NCI-H1694 treated with DMSO at 0.1 percent for 48 hours (cell line): ENCODE results near the gene FEZ2.
A peak's percentile ranks its signal among the peaks of the same experiment; 100 is the strongest.
"Not testable (repeated sequence)": the region's sequence is repeated elsewhere in the genome, so short reads cannot be mapped to it uniquely, and the experiment has no call there.

Experiments
- DNase-seq: peaks from one replicate; lab custom pipeline; 2025; lab: John Stamatoyannopoulos, UW

Gene FEZ2, protein sequence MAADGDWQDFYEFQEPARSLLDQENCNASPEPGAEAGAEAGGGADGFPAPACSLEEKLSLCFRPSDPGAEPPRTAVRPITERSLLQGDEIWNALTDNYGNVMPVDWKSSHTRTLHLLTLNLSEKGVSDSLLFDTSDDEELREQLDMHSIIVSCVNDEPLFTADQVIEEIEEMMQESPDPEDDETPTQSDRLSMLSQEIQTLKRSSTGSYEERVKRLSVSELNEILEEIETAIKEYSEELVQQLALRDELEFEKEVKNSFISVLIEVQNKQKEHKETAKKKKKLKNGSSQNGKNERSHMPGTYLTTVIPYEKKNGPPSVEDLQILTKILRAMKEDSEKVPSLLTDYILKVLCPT

DNA sequence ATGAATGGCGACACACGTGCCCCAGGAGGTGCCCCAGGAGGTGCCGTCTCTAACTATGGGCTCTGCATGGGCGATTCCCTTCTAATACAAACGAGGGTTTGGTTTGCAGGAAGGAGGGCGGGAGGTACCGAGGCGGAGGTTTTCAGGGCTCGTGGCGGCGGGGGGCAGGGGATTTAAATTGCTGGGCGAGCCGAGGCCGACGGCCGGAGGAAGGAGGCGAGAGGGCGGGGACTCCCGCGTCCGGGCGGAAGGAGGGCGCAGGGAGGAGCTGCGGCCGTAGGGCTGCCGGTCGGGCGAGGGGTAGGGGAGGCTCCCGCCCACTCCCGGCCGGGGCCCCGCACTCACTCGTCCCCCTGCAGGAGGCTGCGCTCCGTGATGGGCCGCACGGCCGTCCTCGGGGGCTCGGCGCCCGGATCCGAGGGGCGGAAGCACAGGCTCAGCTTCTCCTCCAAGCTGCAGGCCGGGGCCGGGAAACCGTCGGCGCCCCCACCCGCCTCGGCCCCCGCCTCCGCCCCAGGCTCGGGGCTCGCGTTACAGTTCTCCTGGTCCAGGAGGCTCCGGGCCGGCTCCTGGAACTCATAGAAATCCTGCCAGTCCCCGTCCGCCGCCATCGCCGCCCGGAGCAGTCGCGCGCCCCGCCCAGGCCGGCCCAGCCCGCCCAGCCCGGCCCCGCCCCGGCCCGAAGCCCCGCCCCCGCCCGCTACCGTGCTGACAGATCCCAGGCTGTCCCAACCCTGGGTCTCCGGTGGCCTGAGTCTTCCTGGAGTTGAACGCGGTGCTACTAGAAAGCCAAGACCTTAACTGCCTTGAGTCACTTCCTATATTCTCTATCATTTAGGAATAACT lies at the start of gene FEZ2:
TSS of gene FEZ2 (minus strand) at position 637 of the 846 bp plus-strand sequence. CDS start at position 611, 26 bp downstream.
- peak; percentile 35 for DNase-seq

DNA sequence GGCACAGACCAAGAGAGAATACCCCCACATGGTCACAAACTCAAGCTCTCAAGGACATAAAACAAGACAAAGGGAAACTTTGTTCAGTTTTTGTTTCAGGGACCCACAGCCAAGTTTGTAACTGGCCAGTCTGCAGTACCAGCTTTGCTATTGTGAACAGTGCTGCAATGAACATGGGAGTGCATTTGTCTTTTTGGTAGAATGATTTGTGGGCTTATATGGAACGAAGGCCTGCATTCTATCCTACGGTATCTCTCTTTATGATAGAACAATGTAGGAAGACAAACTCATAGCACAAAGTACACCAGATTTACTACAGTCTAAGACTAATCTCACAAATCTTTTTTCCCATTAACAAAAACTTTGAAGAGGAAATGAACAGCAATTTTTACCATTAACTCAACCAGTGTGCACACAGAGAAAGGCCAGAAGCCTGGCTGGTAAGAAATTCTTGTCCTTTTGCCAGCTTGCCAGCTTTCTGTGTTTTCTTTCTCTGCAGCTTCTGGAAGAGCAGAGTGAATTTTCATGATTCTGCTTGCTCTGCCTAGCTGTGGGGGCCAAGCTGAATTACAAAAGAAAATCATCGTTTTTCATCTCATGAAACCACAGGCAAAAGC lies 37.1 kb upstream of the FEZ2 start:
- DNase-seq = no peak

DNA sequence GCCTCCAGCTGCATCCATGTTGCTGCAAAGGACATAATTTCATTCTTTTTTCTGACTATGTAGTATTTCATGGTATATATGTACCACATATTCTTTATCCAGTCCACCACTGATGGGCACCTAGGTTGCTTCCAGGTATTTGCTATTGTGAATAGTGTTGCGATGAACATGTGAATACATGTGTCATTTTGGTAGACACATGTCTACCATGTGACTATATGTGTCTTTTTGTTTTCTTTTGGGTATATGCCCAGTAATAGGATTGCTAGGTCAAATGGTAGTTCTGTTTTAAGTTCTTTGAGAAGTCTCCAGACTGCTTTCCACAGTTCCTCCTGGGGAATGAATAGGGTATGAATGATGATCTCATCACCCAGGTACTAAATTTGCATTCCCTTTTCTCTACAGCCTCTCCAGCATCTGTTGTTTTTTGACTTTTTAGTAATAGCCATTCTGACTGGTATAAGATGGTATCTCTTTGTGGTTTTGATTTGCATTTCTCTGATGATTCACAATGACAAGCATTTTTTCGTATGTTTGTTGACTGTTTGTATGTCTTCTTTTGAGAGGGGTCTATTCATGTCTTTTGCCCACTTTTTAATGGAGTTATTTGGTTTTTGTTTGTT lies 35.6 kb upstream of the FEZ2 start:
- no peak for DNase-seq

DNA sequence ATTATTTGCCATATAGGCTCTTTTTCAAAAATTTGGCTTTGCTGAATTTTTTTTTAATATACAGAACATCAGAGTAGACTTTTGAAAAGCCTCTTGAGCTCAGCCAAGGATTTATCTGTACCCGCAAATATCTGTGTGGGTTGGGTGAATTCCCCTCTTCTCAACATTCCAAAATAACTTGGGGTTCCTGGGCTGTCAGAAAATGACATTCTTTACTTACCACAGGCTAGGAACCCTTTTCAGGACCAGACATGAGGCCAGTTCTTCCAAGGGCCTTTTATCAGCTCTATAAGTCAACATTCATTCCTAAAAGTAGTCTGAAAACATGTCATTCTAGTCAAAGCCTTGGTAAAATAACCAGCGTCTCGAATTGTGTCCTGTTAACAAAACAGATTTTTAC lies 28.8 kb upstream of the FEZ2 start:
- no peak for DNase-seq

DNA sequence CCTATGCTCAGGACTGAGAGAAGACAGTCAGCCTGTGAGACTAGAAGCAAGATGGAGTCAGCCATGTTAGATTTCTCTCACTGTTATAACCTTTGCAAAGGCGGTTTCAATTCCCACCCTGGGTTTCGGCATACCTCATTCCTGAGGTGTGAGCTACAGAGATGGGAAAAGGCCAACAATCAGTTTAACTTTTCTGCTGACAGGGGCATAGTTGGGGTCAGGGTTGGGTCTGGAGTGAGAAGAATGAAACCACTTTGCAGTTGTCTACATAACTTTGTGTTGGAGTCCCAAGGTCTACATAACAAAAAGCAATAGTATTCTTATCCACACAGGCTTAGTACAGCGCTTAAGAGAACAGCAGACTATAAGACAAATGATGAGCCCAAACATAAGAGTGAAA lies 28.1 kb upstream of the FEZ2 start:
- DNase-seq = no peak

DNA sequence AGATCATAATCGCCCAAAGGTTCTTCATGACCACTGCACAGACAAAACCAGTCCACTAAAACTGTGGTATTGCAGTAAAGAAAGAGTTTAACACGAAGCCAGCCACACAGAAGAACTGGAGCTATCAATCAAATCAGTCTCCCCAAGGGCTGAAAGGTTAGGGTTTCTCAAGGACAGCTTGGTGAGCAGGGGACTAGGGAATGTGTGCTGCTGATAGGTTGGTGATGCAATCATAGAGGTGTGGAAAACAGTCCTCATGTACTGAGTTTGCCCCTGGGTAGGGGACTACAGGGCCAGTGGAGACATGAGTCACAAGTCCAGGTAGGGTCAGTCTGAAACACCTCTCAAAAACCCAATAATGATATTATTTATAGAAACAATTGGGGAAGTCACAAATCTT lies 27.3 kb upstream of the FEZ2 start:
- DNase-seq = no peak

DNA sequence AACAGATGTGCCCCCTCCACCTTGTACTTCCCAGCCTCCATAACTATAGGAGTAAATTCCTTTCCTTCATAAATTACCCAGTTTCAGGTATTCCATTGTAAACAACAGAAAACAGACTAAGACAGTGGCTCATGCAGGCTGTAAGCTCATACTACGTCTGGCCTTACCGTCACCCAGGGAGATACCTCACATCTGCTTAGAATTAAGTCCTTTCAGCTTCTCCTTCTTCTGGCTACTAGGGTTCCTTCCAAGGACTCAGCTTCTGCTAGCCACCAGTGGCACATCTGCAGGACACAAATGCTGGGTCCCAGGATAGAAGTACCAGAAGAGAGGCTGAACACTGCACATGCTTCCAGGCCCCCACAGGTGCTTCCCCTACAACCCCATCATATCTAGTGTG lies 22.4 kb upstream of the FEZ2 start:
- DNase-seq = no peak

DNA sequence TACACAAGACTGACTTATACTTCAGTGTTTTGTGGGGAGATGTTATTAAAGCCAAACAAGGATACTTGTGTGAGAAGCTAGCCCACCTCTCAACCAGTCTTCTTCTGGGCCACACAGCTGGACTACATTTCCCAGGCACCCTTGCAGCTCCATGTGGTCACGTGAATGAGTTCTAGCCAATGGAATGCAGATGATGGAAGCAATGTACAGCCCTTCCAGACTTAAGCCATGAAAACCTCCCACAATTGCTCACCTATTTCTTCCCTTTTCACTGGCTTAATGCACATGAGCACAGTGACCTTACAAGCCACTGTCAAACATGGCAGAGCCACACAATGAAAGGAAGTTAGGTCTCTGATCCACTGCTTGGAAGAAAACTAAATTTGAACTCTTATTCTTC lies 20.4 kb upstream of the FEZ2 start:
- DNase-seq = peak; percentile 5

DNA sequence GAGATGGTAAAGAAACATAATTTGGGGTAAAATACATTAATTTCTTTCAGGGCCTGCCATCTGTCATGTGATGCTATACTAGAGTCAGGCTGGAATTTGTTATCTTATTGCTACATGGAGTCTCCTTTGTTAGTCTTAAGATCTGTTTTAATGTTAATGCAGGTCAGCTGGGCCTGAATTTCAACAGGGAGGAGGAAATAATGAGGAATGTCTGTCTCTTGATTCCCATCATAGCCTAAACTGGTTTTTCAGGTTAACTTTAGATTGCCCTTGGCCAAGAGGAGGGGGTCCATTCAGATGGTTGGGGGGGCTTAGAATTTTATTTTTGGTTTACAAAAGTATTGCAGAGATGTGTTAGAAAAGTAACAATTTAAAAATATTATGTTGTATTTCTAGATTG lies 19.0 kb upstream of the FEZ2 start:
- no peak for DNase-seq

DNA sequence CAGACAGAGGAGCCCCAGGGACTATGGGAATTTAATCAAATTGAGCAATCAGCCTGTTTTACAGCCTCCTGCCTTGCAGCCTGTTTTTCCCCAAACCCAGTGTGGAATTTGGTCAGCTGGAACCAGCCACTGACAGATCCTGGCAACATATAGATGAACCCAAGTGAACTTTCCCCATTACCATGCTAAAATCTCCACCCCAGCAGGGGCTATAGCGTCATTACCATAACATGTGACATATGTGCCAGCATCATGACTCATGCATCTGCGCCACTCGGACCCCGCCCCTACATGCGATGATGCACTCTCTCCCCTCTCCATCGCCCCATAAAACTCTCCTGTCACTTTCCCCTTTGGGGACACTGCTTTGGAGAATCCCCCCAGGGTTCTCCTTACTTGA lies 17.3 kb upstream of the FEZ2 start:
- DNase-seq = no peak

DNA sequence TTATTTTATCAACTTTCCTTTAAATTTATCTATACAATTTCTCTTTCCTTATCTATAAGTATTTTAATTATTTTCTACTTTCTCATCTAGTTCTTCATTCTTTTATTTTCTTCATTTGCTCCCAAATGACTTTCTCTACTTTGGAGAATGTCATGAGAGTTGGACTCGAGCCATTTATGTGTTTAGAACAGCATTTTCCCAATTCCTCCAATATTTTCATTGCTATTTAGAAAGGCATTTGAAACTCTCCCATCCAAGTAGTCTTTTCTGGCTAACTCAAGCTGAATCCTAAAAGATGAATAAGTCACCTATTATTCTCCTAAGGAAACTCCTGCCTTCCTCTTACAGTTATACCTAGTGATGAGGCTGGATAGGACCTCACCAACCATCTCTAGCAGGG lies 15.8 kb upstream of the FEZ2 start:
- DNase-seq = no peak

DNA sequence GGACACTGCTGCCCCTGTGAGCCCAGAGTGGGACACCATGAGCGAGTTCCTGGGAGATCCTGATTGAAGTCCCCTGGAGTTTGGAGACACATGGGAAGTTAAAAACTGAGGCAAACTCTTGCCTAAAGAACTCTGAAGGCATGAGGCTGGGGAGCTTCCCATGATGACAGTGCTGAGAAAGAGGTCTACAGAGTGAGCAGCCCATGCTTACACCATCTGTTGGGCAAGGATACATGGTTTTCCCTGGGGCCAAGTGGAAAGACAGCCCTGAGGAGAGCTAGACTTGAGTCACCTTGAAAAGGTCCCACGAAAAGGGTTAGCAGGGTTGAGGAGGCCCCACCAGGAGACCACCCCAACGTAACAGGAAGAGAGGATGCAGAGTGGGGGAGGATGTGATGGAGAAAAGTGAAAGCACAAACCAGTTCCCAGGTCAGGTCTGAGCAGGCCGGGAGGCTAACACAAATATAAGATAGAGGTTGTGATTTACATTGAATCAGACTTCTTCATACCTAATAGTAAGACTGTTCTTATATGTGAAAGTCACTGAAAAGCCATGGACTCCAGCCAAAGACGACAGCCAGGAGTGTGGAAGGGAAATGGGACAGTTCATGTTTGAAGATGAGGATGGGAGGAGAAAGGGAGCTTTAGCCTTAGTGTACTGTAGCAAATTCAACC lies 13.5 kb upstream of the FEZ2 start:
- DNase-seq = no peak

DNA sequence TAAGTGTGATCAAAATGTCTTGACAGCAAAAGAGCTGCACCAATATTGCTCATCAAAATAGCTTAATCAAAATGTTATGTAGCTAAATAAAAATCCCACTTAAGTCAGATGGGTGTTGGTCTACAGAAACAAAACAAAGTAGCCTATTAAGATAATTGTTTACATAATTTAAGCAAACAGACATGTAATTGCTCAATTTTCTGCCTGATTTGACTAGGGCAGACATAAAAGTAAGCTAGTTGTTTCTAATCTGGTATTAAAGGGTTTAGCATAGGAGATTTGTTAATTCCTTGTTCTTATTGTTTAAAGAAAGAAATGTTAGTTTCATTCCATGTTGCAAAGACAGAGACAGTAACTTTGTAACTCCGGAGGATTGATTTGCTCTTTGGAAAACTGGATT lies 11.5 kb upstream of the FEZ2 start:
- DNase-seq = no peak

DNA sequence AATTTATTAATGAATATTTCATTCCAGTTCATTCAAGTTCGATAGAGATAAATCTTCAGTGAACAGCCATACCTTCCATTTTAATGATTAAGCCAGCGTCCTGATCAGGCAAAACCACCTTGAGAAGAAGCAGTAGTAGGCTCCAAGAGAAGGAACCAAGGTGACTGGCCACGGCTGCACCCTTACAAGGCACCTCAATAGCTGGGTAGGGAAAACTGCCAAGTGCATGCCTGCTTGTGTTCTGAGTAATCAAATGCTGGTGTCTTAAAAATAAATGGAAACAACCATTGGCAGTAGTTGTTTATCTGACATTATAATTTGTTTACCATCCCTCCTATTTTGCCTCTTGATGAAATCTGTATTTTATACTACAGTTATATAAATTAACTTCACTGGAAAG lies 10.0 kb upstream of the FEZ2 start:
- no peak for DNase-seq

DNA sequence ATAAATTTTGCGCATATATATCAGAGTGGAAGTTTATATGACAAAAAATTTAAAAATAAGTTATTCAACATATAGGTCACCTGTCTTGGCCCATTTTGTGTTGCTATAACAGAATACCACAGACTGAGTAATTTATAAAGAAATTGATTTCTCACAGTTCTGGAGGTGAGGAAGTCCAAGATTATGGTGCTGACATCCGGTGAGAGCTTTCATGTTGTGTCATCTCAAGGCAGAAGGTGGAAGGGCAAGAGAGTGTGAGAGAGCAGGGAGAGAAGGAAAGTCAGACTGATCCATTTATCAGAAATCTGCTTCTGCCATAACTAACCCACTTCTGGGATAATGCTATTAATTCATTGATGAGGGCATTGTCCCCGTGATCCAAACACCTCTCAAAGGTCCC lies 9.0 kb upstream of the FEZ2 start:
- DNase-seq = no peak

DNA sequence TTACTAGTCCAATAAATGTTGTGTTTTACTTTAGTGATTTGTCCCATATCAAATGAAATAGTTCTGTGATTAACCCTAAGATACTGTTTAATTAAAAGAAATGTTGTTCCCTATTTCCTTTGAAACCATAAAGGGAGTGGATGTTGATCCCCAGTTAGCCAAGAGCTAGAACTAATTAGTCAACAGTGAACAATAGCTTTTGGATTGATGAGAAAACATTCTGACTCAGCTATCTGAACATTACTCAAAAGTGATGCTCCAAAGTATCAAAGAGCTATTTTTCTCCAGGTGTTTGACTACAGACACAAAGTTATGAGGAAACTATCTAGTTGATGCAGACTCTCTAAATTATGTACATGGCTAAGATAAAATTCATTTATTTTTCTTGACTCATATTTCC lies 7.3 kb upstream of the FEZ2 start:
- DNase-seq = no peak

DNA sequence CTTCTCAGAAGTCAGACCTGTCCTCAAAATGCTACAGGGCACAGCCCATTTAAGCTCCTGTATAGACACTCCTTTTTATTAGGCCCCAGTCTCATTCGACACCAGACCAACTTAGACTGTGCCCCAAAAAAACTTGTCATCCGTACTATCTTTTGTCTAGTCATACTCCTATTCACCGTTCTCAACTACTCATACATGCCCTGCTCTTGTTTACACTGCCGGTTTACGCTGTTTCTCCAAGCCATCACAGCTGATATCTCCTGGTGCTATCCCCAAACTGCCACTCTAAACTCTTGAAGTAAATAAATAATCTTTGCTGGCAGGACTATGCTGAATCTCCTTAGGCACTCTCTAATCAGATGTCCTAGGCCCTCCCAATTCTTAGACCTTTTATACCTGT lies 5.7 kb upstream of the FEZ2 start:
- DNase-seq = not testable (repeated sequence)

DNA sequence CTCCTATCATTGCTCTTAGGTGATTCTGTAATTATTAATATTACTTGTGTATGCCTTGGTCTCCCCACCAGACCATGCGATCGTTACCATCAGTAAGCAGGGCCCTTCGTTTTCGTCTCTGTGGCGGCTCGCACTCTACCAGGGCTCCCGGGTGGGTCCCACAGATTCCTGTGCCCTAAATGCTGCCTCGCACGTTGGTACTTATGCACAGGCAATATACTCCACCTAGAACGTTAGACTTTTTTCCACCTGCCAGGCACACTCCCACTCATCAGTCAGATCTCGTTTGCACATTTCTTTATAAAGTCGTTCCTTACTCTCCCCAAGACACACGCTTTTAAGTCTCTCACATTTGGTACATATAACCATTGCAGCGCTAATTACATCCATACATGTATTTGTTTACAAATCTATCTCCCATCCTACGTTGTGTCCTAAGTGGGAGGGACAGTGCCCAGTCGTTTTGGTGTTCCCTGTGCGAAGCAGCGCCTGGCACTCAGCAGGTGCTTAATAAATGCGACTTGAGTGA lies 901 bp downstream of the FEZ2 start:
- DNase-seq = no peak

DNA sequence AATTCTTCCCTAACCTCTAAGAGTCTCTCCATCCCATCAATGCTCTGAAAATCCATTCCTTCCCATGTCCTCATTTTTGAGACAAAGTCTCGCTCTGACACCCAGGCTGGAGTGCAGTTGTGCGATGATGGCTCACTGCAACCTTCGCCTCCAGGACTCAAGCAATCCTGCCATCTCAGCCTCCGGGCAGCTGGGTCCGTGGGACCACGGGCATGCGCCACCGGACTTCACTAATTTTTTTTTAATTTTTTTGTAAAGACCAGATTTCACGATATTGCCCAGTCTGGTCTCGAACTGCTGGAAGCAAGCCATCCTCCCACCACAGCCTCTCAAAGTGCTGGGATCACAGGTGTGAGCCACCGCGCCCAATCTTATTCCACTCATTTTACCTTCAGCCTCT lies 1.6 kb downstream of the FEZ2 start:
- no peak for DNase-seq

DNA sequence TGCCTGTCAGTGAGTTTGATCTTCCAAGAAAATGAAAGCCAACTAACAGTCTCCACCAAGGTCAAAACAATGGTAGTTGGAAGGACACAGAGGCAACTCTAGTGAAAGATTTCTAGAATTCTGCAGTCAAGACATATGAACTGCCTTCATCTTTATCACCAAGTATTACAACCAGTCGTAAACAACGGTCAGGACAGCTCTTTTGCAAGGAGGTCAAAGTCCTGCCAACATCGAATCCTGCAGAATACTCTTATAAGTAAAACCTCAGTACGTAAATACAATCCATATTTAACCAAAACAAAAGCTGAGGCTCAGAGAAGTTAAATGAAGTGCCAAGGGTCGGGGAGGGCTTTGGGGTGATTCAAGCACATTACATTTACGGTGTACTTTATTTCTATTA lies 3.1 kb downstream of the FEZ2 start:
- DNase-seq = no peak

DNA sequence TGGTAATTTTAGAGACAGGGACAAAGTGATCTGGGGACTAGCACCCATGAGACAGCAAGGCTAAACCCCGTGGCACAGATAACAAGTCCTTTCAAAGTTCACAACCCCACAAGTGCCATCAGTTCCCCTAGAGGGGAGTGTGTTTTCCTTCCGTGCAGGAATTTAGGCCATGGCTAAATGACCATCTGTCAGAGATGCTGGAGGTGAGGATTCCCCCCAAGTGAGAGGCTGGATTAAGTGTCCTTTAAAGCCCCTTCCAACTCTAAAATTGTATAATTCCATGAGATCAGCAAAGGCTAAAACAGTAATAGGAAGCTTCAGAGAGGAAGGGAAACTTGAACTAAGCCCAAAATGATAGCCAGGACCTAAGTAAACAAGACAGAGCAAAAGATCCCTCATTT lies 8.7 kb downstream of the FEZ2 start:
- no peak for DNase-seq

DNA sequence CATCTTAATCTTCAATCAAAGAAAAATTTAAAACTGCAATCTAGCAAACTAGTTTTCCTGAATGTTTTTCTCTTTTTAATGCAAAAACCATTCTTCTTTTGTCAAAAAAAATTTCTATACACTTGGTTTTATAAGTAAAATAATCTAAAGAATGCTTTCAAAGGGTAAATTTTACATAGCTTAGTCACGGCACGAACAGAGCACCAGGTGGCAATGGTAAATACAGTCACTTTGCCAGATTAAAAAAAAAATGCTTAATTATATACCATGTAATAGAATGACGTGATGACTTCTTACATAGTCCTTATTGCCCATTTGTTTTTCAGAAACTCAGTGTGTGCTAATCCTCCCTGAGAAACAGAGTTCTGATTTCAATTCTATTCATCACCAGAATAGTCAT lies 10.4 kb downstream of the FEZ2 start:
- DNase-seq = no peak
